CD4-positive, alpha-beta T cell treated with Interleukin-15 for 4 hours (primary cell): Measurements from ENCODE around the gene NGDN.
"Not testable (repeated sequence)": the region's sequence is repeated elsewhere in the genome, so short reads cannot be mapped to it uniquely, and the experiment has no call there.

Source experiments
- DNase-seq: peaks from one replicate; pipeline ENCODE4 v3.0.0-alpha.2; 2020; ENCODE audit warnings: low spot score

The NGDN gene

GRCh38 chr14:23439107-23439835, 30.2 kb upstream of the NGDN start:
- DNase-seq: no peak

GRCh38 chr14:23441076-23441475, 28.4 kb upstream of the NGDN start:
- DNase-seq: no peak

- no peak for DNase-seq
Observed at GRCh38 chr14:23442721-23443356, 26.7 kb upstream of the NGDN start.

- no peak for DNase-seq
Observed at GRCh38 chr14:23443411-23443812, 26.1 kb upstream of the NGDN start.

- DNase-seq: no peak
Observed at GRCh38 chr14:23443881-23444280, 25.6 kb upstream of the NGDN start.

- no peak for DNase-seq
Observed at GRCh38 chr14:23444314-23444713, 25.2 kb upstream of the NGDN start.

GRCh38 chr14:23445773-23446172, 23.7 kb upstream of the NGDN start:
- DNase-seq: no peak

- DNase-seq: no peak
Observed at GRCh38 chr14:23446291-23446851, 23.1 kb upstream of the NGDN start.

GRCh38 chr14:23447361-23448350, 21.8 kb upstream of the NGDN start:
- DNase-seq: no peak

- DNase-seq: no peak
Observed at GRCh38 chr14:23449314-23449713, 20.2 kb upstream of the NGDN start.

- no peak for DNase-seq
Observed at GRCh38 chr14:23450379-23450778, 19.1 kb upstream of the NGDN start.

GRCh38 chr14:23452237-23452636, 17.3 kb upstream of the NGDN start:
- no peak for DNase-seq

- no peak for DNase-seq
Observed at GRCh38 chr14:23454445-23454856, 15.1 kb upstream of the NGDN start.

GRCh38 chr14:23456883-23457586, 12.5 kb upstream of the NGDN start:
- not testable (repeated sequence) for DNase-seq

GRCh38 chr14:23457587-23458445, 11.7 kb upstream of the NGDN start:
- DNase-seq: no peak

- DNase-seq: no peak
Observed at GRCh38 chr14:23460960-23461359, 8.5 kb upstream of the NGDN start.

GRCh38 chr14:23464700-23465099, 4.8 kb upstream of the NGDN start:
- DNase-seq: no peak

- DNase-seq: no peak
Observed at GRCh38 chr14:23465261-23465660, 4.2 kb upstream of the NGDN start.

GRCh38 chr14:23468704-23469126, 788 bp upstream of the NGDN start:
- no peak for DNase-seq

GRCh38 chr14:23469906-23470403, 452 bp downstream of the NGDN start:
- DNase-seq: no peak
